HepG2 (cell line): ENCODE results near the gene APPBP2. TPM values are rescaled to one million over a fixed set of nuclear protein-coding genes. Genes with fewer than 3 reads are reported as not detected.

ENCODE experiments used
- ELF3 ChIP-seq: IDR thresholded peaks from 2 replicates; pipeline ENCODE4 v1.6.1; 2016; ENCODE audit warnings: missing genetic modification reagents, missing compliant biosample characterization
- HES4 ChIP-seq: sonication (generic); formaldehyde crosslinking; IDR thresholded peaks from 2 replicates; pipeline ENCODE4 v1.9.0; 2021; ENCODE audit warnings: mild to moderate bottlenecking, missing genetic modification reagents, borderline replicate concordance
- MYC ChIP-seq: sonication (generic); formaldehyde crosslinking; IDR thresholded peaks from 2 replicates; pipeline ENCODE4 v1.9.0; 2021; ENCODE audit warnings: missing genetic modification reagents, borderline replicate concordance
- PLRG1 ChIP-seq: fragments of 450-650 bp; conservative IDR thresholded peaks from 2 replicates; pipeline ENCODE4 v1.6.1; 2016
- POLR2G ChIP-seq: fragments of 200-400 bp; formaldehyde crosslinking; IDR thresholded peaks from 2 replicates; pipeline ENCODE4 v1.6.1; 2018; ENCODE audit warnings: mild to moderate bottlenecking, low read depth, low read length, moderate library complexity
- THAP7 ChIP-seq: sonication (generic); formaldehyde crosslinking; IDR thresholded peaks from 2 replicates; pipeline ENCODE4 v1.8.1; 2023; ENCODE audit warnings: mild to moderate bottlenecking, missing genetic modification reagents
- ZBTB20 ChIP-seq: sonication (generic); formaldehyde crosslinking; IDR thresholded peaks from 2 replicates; pipeline ENCODE4 v1.8.1; 2023; ENCODE audit warnings: missing genetic modification reagents, low read depth, mild to moderate bottlenecking, borderline replicate concordance
- ZBTB43 ChIP-seq: sonication (generic); formaldehyde crosslinking; conservative IDR thresholded peaks from 2 replicates; pipeline ENCODE4 v1.4.0; 2020; ENCODE audit warnings: missing genetic modification reagents
- ZFP82 ChIP-seq: sonication (generic); formaldehyde crosslinking; IDR thresholded peaks from 2 replicates; pipeline ENCODE4 v1.5.1; 2020; ENCODE audit warnings: mild to moderate bottlenecking, missing genetic modification reagents, borderline replicate concordance
- ZNF232 ChIP-seq: sonication (generic); formaldehyde crosslinking; IDR thresholded peaks from 2 replicates; pipeline ENCODE4 v1.4.0; 2020; ENCODE audit warnings: missing genetic modification reagents, borderline replicate concordance
- ZNF264 ChIP-seq: sonication (generic); formaldehyde crosslinking; IDR thresholded peaks from 2 replicates; pipeline ENCODE4 v1.4.0; 2020; ENCODE audit warnings: missing genetic modification reagents
- ZNF33B ChIP-seq: sonication (generic); formaldehyde crosslinking; IDR thresholded peaks from 2 replicates; pipeline ENCODE4 v1.5.1; 2020; ENCODE audit warnings: mild to moderate bottlenecking, missing genetic modification reagents
- ZNF652 ChIP-seq: IDR thresholded peaks from 2 replicates; pipeline ENCODE4 v1.6.1; 2016; ENCODE audit warnings: low read depth, borderline replicate concordance
- ZSCAN31 ChIP-seq: sonication (generic); formaldehyde crosslinking; IDR thresholded peaks from 2 replicates; pipeline ENCODE4 v1.5.0; 2020; ENCODE audit warnings: low read depth, mild to moderate bottlenecking, missing genetic modification reagents
- ZSCAN5A ChIP-seq: sonication (generic); formaldehyde crosslinking; IDR thresholded peaks from 2 replicates; pipeline ENCODE4 v1.8.0; 2022; ENCODE audit warnings: mild to moderate bottlenecking, missing genetic modification reagents, borderline replicate concordance
- polyA plus RNA-seq, 8 experiments: library from polyadenylated mRNA; depleted of rRNA in 3 of 8; stranded (reverse) in 7 of 8; unstranded in 1 of 8; fragments of >200 nt; fragmentation: Illumina TruSeq in 4 of 8; extraction: Trizol in 4 of 8; gene quantifications; 2 replicates each; pipeline versions ENCODE4 v1.2.1 to v1.2.3, GENCODE V29; 2011 to 2016; ENCODE audit warnings: low read depth in 4 of 8, missing spikeins in 1 of 8, mixed read lengths in 1 of 8; ENCODE audit not compliant: insufficient read depth in 1 of 8
- total RNA-seq, 5 experiments: library from RNA; depleted of rRNA; stranded (reverse); fragments of >200 nt; fragmentation: Illumina TruSeq; extraction: Trizol; gene quantifications; 2 replicates each; pipeline ENCODE4 v1.2.3, GENCODE V29; 2016; ENCODE audit warnings: low read depth in 1 of 5
- TF ChIP-seq, protein P1 (sequence below): sonication (generic); formaldehyde crosslinking; IDR thresholded peaks from 2 replicates; pipeline ENCODE4 v1.4.0; 2020; ENCODE audit warnings: missing genetic modification reagents
- TF ChIP-seq, protein P2 (sequence below): sonication (generic); formaldehyde crosslinking; IDR thresholded peaks from 2 replicates; pipeline ENCODE4 v1.8.0; 2022; ENCODE audit warnings: low read depth, missing genetic modification reagents
- TF ChIP-seq, protein P3 (sequence below): sonication (generic); formaldehyde crosslinking; IDR thresholded peaks from 2 replicates; pipeline ENCODE4 v1.8.1; 2023; ENCODE audit warnings: mild to moderate bottlenecking, moderate library complexity, missing genetic modification reagents

The APPBP2 gene
- total and polyA plus RNA-seq, 2 of the 13 experiments (the other 11 are each of a cell fraction or from before 2014, with no cell fraction given), result 17.5 to 45.8 TPM

- TF ChIP-seq ZSCAN5A (no peak), ZBTB43 (CRISPR knock-in tag) (no peak), ZNF264 (CRISPR knock-in tag) (peak; percentile 28; the same call in 1 of the 2 replicates), ELF3 (peak; percentile 38; the same call in 1 of the 2 replicates), ZFP82 (CRISPR knock-in tag) (no peak), ZSCAN31 (CRISPR knock-in tag) (peak; percentile 100), ZNF33B (no peak), HES4 (CRISPR knock-in tag) (0 out of 2 replicates have a peak, but pooled peaks have one; percentile 45), POLR2G (0 out of 2 replicates have a peak, but pooled peaks have one; percentile 46), ZNF652 (CRISPR knock-in tag) (0 out of 2 replicates have a peak, but pooled peaks have one; percentile 6), MYC (CRISPR knock-in tag) (0 out of 2 replicates have a peak, but pooled peaks have one; percentile 30), ZNF232 (CRISPR knock-in tag) (0 out of 2 replicates have a peak, but pooled peaks have one; percentile 56), PLRG1 (no peak), THAP7 (CRISPR knock-in tag) (no peak), ZBTB20 (CRISPR knock-in tag) (peak; percentile 55; the same call in 1 of the 2 replicates)
- TF ChIP-seq, protein P1, sequence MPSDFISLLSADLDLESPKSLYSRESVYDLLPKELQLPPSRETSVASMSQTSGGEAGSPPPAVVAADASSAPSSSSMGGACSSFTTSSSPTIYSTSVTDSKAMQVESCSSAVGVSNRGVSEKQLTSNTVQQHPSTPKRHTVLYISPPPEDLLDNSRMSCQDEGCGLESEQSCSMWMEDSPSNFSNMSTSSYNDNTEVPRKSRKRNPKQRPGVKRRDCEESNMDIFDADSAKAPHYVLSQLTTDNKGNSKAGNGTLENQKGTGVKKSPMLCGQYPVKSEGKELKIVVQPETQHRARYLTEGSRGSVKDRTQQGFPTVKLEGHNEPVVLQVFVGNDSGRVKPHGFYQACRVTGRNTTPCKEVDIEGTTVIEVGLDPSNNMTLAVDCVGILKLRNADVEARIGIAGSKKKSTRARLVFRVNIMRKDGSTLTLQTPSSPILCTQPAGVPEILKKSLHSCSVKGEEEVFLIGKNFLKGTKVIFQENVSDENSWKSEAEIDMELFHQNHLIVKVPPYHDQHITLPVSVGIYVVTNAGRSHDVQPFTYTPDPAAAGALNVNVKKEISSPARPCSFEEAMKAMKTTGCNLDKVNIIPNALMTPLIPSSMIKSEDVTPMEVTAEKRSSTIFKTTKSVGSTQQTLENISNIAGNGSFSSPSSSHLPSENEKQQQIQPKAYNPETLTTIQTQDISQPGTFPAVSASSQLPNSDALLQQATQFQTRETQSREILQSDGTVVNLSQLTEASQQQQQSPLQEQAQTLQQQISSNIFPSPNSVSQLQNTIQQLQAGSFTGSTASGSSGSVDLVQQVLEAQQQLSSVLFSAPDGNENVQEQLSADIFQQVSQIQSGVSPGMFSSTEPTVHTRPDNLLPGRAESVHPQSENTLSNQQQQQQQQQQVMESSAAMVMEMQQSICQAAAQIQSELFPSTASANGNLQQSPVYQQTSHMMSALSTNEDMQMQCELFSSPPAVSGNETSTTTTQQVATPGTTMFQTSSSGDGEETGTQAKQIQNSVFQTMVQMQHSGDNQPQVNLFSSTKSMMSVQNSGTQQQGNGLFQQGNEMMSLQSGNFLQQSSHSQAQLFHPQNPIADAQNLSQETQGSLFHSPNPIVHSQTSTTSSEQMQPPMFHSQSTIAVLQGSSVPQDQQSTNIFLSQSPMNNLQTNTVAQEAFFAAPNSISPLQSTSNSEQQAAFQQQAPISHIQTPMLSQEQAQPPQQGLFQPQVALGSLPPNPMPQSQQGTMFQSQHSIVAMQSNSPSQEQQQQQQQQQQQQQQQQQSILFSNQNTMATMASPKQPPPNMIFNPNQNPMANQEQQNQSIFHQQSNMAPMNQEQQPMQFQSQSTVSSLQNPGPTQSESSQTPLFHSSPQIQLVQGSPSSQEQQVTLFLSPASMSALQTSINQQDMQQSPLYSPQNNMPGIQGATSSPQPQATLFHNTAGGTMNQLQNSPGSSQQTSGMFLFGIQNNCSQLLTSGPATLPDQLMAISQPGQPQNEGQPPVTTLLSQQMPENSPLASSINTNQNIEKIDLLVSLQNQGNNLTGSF (CRISPR knock-in tag), result no peak
- TF ChIP-seq, protein P2, sequence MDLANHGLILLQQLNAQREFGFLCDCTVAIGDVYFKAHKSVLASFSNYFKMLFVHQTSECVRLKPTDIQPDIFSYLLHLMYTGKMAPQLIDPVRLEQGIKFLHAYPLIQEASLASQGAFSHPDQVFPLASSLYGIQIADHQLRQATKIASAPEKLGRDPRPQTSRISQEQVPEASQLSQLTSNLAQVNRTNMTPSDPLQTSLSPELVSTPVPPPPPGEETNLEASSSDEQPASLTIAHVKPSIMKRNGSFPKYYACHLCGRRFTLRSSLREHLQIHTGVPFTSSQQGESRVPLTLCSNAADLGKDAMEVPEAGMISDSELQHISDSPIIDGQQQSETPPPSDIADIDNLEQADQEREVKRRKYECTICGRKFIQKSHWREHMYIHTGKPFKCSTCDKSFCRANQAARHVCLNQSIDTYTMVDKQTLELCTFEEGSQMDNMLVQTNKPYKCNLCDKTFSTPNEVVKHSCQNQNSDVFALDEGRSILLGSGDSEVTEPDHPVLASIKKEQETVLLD (CRISPR knock-in tag), result no peak
- TF ChIP-seq, protein P3, sequence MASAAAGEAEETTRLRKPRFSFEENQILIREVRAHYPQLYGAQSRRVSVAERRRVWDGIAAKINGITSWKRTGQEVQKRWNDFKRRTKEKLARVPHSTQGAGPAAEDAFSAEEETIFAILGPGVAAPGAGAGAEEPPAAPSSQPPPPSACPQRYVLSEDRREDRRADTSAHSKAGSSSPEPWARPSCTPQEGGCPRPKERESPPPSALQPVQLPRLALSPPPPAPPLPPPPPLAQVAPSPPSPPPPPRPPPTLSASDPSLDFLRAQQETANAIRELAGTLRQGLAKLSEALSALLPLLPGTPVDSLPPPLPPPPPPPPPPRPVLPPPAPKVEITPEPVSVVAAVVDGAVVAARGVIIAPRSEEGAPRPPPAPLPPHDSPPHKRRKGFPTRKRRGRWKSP (CRISPR knock-in tag), result peak; percentile 87; the same call in 1 of the 2 replicates
These were observed 34.8 kb upstream of the APPBP2 start (continued) for GRCh38 chr17:60560860-60561257.
